ENCODE data around the gene PRM3. TPM values are rescaled to one million over a fixed set of nuclear protein-coding genes. Genes with fewer than 3 reads are reported as not detected.

Gene PRM3
- total RNA-seq, 1 donor from 2014 or later: not detected

- H3K9me3 Mint-ChIP-seq: no peaks in the 10 kb centered on the region
- H3K27ac Mint-ChIP-seq (ENCODE audit: unreplicated experiment): no peak overlapping the region
- H3K27me3 Mint-ChIP-seq (ENCODE audit: low read depth): no peaks in the 10 kb centered on the region
- no peaks in the 10 kb centered on the region for H3K4me1 Mint-ChIP-seq
- no peak for TF ChIP-seq CTCF (conservative IDR thresholded peaks at IDR 0.05)
- no peak for DNase-seq (ENCODE audit: low read depth, low spot score)
- H3K36me3 Mint-ChIP-seq (ENCODE audit: low read depth): no peaks in the 10 kb centered on the region
- H3K4me3 Mint-ChIP-seq: no peak overlapping the region
Measured at GRCh38 chr16:11238272-11239202, 34.9 kb downstream of the PRM3 start.

GRCh38 chr16:11236461-11237254, 36.8 kb downstream of the PRM3 start:
- Mint-ChIP-seq H3K4me3 (no peak overlapping the region), H3K4me1 (no peaks in the 10 kb centered on the region), H3K27me3 (ENCODE audit: low read depth) (no peaks in the 10 kb centered on the region), H3K36me3 (ENCODE audit: low read depth) (no peaks in the 10 kb centered on the region), H3K27ac (ENCODE audit: unreplicated experiment) (no peak overlapping the region), H3K9me3 (no peaks in the 10 kb centered on the region)
- TF ChIP-seq CTCF (conservative IDR thresholded peaks at IDR 0.05): no peak
- no peak for DNase-seq (ENCODE audit: low read depth, low spot score)

GRCh38 chr16:11235703-11235991, 37.8 kb downstream of the PRM3 start:
- Mint-ChIP-seq H3K4me1 (no peaks in the 10 kb centered on the region), H3K4me3 (no peak overlapping the region), H3K27ac (ENCODE audit: unreplicated experiment) (peak overlapping the region; percentile 84), H3K27me3 (ENCODE audit: low read depth) (no peaks in the 10 kb centered on the region), H3K36me3 (ENCODE audit: low read depth) (no peaks in the 10 kb centered on the region), H3K9me3 (no peaks in the 10 kb centered on the region)
- DNase-seq (ENCODE audit: low read depth, low spot score): no peak
- no peak for TF ChIP-seq CTCF (conservative IDR thresholded peaks at IDR 0.05)

GRCh38 chr16:11234884-11235702, 38.3 kb downstream of the PRM3 start:
- H3K27ac Mint-ChIP-seq (ENCODE audit: unreplicated experiment): peak overlapping the region; percentile 84
- H3K4me1 Mint-ChIP-seq: no peaks in the 10 kb centered on the region
- H3K4me3 Mint-ChIP-seq: no peak overlapping the region
- TF ChIP-seq CTCF (conservative IDR thresholded peaks at IDR 0.05): no peak
- no peaks in the 10 kb centered on the region for H3K27me3 Mint-ChIP-seq (ENCODE audit: low read depth)
- DNase-seq (ENCODE audit: low read depth, low spot score): no peak
- no peaks in the 10 kb centered on the region for H3K9me3 Mint-ChIP-seq
- no peaks in the 10 kb centered on the region for H3K36me3 Mint-ChIP-seq (ENCODE audit: low read depth)

GRCh38 chr16:11233727-11234376, 39.6 kb downstream of the PRM3 start:
- H3K27me3 Mint-ChIP-seq (ENCODE audit: low read depth): no peaks in the 10 kb centered on the region
- no peaks in the 10 kb centered on the region for H3K4me1 Mint-ChIP-seq
- DNase-seq (ENCODE audit: low read depth, low spot score): no peak
- H3K4me3 Mint-ChIP-seq: no peak overlapping the region
- TF ChIP-seq CTCF (conservative IDR thresholded peaks at IDR 0.05): no peak
- H3K36me3 Mint-ChIP-seq (ENCODE audit: low read depth): no peaks in the 10 kb centered on the region
- H3K9me3 Mint-ChIP-seq: no peaks in the 10 kb centered on the region
- H3K27ac Mint-ChIP-seq (ENCODE audit: unreplicated experiment): no peak overlapping the region
